Adrenal gland (tissue), 12 donors: ENCODE data around the gene PKLR. TPM values are rescaled to one million over a fixed set of nuclear protein-coding genes. Genes with fewer than 3 reads are reported as not detected.

Experiments used
- DNase-seq, 7 donors: peaks; one replicate each; pipeline ENCODE4 v3.0.0-alpha.2; 2019 to 2020
- H3K27ac ChIP-seq, 5 donors: fragments of 200-600 bp; sonication (generic) in 4 of 5; 1 replicate in 3 of 5; 2 replicates in 2 of 5; pipeline versions ENCODE4 v1.5.1 to v1.8.0; 2016 to 2020; ENCODE audit warnings: mild to moderate bottlenecking in 1 of 5
- H3K27me3 ChIP-seq: fragments of 200-600 bp; 2 replicates; pipeline ENCODE4 v1.8.0; 2021
- H3K36me3 ChIP-seq, 2 donors: fragments of 200-600 bp; replicated peaks in 1 of 2; 1 replicate in 1 of 2; 2 replicates in 1 of 2; pipeline versions ENCODE4 v1.5.1 to v1.8.0; 2018 to 2022
- H3K4me1 ChIP-seq, 2 donors: fragments of 200-600 bp; replicated peaks in 1 of 2; 1 replicate in 1 of 2; 2 replicates in 1 of 2; pipeline versions ENCODE4 v1.5.1 to v1.8.0; 2018 to 2021
- H3K4me3 ChIP-seq, 4 donors: fragments of 200-600 bp; sonication (generic) in 3 of 4; one replicate each; pipeline ENCODE4 v1.5.1; 2016 to 2018
- H3K9me3 ChIP-seq, 3 donors: fragments of 200-600 bp; sonication (generic) in 1 of 3; replicated peaks in 1 of 3; 1 replicate in 2 of 3; 2 replicates in 1 of 3; pipeline versions ENCODE4 v1.5.1 to v1.8.0; 2016 to 2021
- POLR2A ChIP-seq, 2 donors: fragments of 450-650 bp; IDR thresholded peaks; one replicate each; pipeline ENCODE4 v1.6.1; 2017; ENCODE audit warnings: antibody characterized with exemption in 2 of 2, mild to moderate bottlenecking in 2 of 2, moderate library complexity in 1 of 2
- WGBS, 4 donors: extraction: QIAGEN DNeasy Blood & Tissue Kit in 2 of 4; methylation state at CpG; one replicate each; pipeline versions ENCODE4 v1.1.5 to v1.1.7; 2013 to 2017; 5-methylcytosine and 5-hydroxymethylcytosine counted together
- intact Hi-C, 2 donors: fragments of 100-400 bp; cut with DNase I; formaldehyde crosslinking; loops; one replicate each; pipeline versions ENCODE4 v1.14.1 to v1.15.0; 2022 to 2023
- polyA plus RNA-seq, 3 donors: library from polyadenylated mRNA; stranded (reverse); fragments of 200-250 nt in 2 of 3; fragments of 350-450 nt in 1 of 3; fragmentation: Illumina TruSeq in 1 of 3; extraction: RNeasy Lipid Tissue Mini Kit (QIAGEN cat#74804) in 1 of 3; gene quantifications; one replicate each; pipeline ENCODE4 v1.2.3, GENCODE V29; 2013 to 2014
- total RNA-seq, 9 donors: library from RNA; depleted of rRNA in 4 of 9; stranded (reverse); fragments of >200 nt in 4 of 9; fragments of 120-200 nt in 1 of 9; fragmentation: NEBNext Ultra II Directional in 1 of 9; extraction: Animal tissue kit (Norgen Biotek cat#: 25700) in 1 of 9; gene quantifications; one replicate each; pipeline versions ENCODE4 v1.1.0 to v1.2.4, GENCODE V29; 2013 to 2023
- TF ChIP-seq, protein P1 (sequence below), 6 experiments: fragments of 450-650 bp in 4 of 6; fragments of 200-600 bp in 2 of 6; sonication (generic) in 1 of 6; IDR thresholded peaks; 1 replicate in 5 of 6; 2 replicates in 1 of 6; pipeline versions ENCODE4 v1.5.1 to v1.8.0; 2016 to 2021; ENCODE audit warnings: antibody characterized with exemption in 6 of 6, mild to moderate bottlenecking in 2 of 6, moderate library complexity in 1 of 6
- donor health status: healthy with polysubstance abuse.
- donor health status: Bipolar disorder and iron deficiency.
- donor health status: DM: yes; HTN: yes; CAD: no.
- donor health status: DM: no; HTN: no; CAD: no.
- donor health status: DM: no; HTN: no; CAD: no.
- donor health status: DM: yes; HTN: yes; CAD: no.

The PKLR gene
- total and polyA plus RNA-seq, 12 donors: 0.10 to 0.34 (median 0.21) TPM; not detected in 8

DNA sequence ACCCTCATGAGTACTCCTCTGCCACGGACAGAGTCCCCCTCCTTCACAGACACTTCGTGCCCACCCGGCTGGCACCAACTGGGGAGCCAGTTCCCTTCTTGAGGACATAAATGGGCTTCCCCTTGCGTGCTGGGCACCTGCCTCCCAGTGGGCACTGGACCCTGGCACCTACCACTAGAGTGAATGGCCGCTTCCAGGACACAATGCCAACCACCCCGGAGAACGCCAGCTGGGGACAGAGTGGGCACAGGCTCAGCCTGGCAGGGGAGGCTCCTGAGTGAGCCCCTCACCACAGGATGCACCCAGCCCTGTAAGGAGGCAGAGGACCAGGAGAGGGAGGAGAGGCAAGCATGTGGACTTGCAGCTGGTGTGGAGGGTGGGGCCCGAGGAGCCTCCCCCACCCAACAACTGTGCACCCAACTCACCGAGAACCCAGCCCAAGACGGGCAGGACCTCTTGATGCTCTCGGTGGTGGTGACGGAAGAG lies 47.0 kb downstream of the PKLR start:
- peak overlapping the region in 2 of 5 donors; percentile 97 to 99 for H3K27ac ChIP-seq
- intact Hi-C loops: loop anchor here (5.0 kb wide), 2 partner anchors 68 to 343 kb away; partner anchors contain the start of gene RUSC1 (in 2 of the 2)
- 25 to 48% (median 27%) methylated on average over 7 to 12 of the region's 12 CpGs for WGBS, 4 donors

DNA sequence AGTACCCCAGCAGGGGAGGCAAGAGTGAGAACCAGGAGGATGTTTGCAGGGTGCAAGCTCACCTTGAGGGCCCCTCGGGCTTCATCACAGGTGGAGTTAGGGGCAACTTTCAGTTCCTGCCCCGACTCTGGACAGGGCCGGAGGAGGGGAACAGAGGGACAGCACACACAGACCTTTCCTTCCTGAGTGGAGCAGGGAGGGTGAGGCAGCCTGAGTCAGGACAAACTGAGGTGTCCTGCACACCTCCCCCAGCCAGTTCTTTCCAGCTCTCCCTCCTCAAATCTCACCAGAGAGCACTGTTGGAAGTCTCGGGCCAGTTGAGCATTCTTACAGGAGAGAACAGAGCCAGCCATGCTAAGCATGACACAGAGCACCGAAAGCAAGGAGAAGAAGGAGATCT lies 47.4 kb downstream of the PKLR start:
- DNase-seq: no peak
- intact Hi-C loops: loop anchor here (5.0 kb wide), 2 partner anchors 69 to 344 kb away; partner anchors contain the start of gene RUSC1 (in 2 of the 2)
- WGBS, 4 donors: 40 to 70% (median 55%) methylated on average over 3 to 5 of the region's 5 CpGs
- no peak for TF ChIP-seq POLR2A (IDR thresholded peaks at IDR 0.05)
- TF ChIP-seq, protein P1, sequence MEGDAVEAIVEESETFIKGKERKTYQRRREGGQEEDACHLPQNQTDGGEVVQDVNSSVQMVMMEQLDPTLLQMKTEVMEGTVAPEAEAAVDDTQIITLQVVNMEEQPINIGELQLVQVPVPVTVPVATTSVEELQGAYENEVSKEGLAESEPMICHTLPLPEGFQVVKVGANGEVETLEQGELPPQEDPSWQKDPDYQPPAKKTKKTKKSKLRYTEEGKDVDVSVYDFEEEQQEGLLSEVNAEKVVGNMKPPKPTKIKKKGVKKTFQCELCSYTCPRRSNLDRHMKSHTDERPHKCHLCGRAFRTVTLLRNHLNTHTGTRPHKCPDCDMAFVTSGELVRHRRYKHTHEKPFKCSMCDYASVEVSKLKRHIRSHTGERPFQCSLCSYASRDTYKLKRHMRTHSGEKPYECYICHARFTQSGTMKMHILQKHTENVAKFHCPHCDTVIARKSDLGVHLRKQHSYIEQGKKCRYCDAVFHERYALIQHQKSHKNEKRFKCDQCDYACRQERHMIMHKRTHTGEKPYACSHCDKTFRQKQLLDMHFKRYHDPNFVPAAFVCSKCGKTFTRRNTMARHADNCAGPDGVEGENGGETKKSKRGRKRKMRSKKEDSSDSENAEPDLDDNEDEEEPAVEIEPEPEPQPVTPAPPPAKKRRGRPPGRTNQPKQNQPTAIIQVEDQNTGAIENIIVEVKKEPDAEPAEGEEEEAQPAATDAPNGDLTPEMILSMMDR (IDR thresholded peaks at IDR 0.05): no peak
- H3K9me3 ChIP-seq: no peaks in the 10 kb centered on the region
- H3K4me1 ChIP-seq: peaks cover 22 to 37% of the 10 kb centered on the region in 2 donors
- peaks cover 0 to 22% of the 10 kb centered on the region in 2 donors for H3K36me3 ChIP-seq
- H3K27ac ChIP-seq: peak overlapping the region in 2 of 5 donors; percentile 97 to 99
- peak overlapping the region in 1 of 4 donors; percentile 69 for H3K4me3 ChIP-seq
- H3K27me3 ChIP-seq: no peaks in the 10 kb centered on the region

More for the DNA sequence above, 47.0 kb downstream of the PKLR start:
- no peak for DNase-seq
- no peaks in the 10 kb centered on the region for H3K9me3 ChIP-seq
- peaks cover 22 to 37% of the 10 kb centered on the region in 2 donors for H3K4me1 ChIP-seq
- H3K4me3 ChIP-seq: peak overlapping the region in 3 of 4 donors; percentile 42 to 88 (median 69)
- H3K27me3 ChIP-seq: no peaks in the 10 kb centered on the region
- H3K36me3 ChIP-seq: peaks cover 0 to 19% of the 10 kb centered on the region in 2 donors
- TF ChIP-seq POLR2A (IDR thresholded peaks at IDR 0.05): no peak
- TF ChIP-seq, protein P1 (IDR thresholded peaks at IDR 0.05): no peak

DNA sequence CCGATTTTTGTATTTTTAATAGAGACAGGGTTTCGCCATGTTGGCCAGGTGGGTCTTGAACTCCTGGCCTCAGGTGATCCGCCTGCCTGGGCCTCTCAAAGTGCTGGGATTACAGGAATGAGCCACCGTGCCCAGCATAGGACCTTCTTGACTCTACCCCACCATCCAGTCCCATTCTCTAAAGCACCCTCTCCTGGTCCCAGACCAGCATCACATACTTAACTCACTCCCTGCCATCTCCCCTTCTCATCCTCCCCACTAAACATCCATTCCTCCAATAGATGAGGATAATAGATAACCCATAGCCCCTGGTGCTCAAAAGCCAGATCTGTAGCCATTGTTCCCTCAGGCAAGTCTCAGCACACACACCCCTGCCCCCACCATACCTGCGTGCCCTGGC lies 48.0 kb downstream of the PKLR start:
- TF ChIP-seq, protein P1 (IDR thresholded peaks at IDR 0.05): no peak
- no peak for TF ChIP-seq POLR2A (IDR thresholded peaks at IDR 0.05)
- H3K4me1 ChIP-seq: peaks cover 22 to 37% of the 10 kb centered on the region in 2 donors
- DNase-seq: no peak
- H3K36me3 ChIP-seq: peaks cover 0 to 17% of the 10 kb centered on the region in 2 donors
- no peaks in the 10 kb centered on the region for H3K9me3 ChIP-seq
- 81 to 90% (median 88%) methylated on average over 5 of the region's 5 CpGs for WGBS, 4 donors
- H3K27me3 ChIP-seq: no peaks in the 10 kb centered on the region
- peak overlapping the region in 2 of 5 donors; percentile 97 to 99 for H3K27ac ChIP-seq
- intact Hi-C loops: loop anchor here (5.0 kb wide), 2 partner anchors 69 to 344 kb away; partner anchors contain the start of gene RUSC1 (in 2 of the 2)
- no peak overlapping the region for H3K4me3 ChIP-seq

DNA sequence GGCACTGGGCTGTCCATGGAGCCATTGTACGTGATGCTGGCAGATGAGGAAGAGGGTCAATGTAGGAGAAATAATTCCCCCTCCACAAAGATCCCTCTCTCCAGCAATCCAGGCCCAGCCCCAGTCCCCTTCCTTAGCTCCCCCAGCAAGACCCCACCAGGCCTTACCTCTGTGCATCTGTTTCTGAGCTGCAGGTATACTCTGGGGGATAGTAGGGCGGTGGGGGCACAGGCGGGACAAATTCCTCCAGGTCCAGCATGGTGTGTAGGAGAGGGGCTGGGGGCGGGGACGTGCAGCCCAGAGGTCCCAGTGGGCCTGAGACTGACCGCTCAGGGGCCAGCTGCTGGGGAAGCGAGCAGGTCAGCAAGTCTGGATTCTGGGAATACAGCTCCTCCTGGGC lies 49.7 kb downstream of the PKLR start:
- H3K4me1 ChIP-seq: peaks cover 22 to 37% of the 10 kb centered on the region in 2 donors
- H3K36me3 ChIP-seq: peaks cover 0 to 16% of the 10 kb centered on the region in 2 donors
- H3K4me3 ChIP-seq: no peak overlapping the region
- intact Hi-C loops: loop anchor here (5.0 kb wide), 2 partner anchors 71 to 346 kb away; partner anchors contain the start of gene RUSC1 (in 2 of the 2)
- no peaks in the 10 kb centered on the region for H3K9me3 ChIP-seq
- H3K27ac ChIP-seq: peak overlapping the region in 2 of 5 donors; percentile 59 to 81
- WGBS, 4 donors: 48 to 79% (median 77%) methylated on average over 5 to 7 of the region's 7 CpGs
- no peaks in the 10 kb centered on the region for H3K27me3 ChIP-seq
- TF ChIP-seq POLR2A (IDR thresholded peaks at IDR 0.05): no peak
- DNase-seq: no peak
